Globus pallidus (tissue), 1 donor: ENCODE results near the gene PIGK.

Source experiments
- DNase-seq: peaks from one replicate; pipeline ENCODE4 v3.0.0-alpha.2; 2015; ENCODE audit warnings: low spot score

PIGK gene

GRCh38 chr1:77039111-77039510 lies 180.1 kb downstream of the PIGK start:
- DNase-seq: no peak
